Kidney tubule cell (primary cell): ENCODE measurements around the gene RALGPS1.
A peak's percentile ranks its signal among the peaks of the same experiment; 100 is the strongest.

Experiments used
- DNase-seq: peaks from one replicate; pipeline ENCODE4 v3.0.0-alpha.2; 2018; ENCODE audit warnings: low spot score

RALGPS1 gene

DNA sequence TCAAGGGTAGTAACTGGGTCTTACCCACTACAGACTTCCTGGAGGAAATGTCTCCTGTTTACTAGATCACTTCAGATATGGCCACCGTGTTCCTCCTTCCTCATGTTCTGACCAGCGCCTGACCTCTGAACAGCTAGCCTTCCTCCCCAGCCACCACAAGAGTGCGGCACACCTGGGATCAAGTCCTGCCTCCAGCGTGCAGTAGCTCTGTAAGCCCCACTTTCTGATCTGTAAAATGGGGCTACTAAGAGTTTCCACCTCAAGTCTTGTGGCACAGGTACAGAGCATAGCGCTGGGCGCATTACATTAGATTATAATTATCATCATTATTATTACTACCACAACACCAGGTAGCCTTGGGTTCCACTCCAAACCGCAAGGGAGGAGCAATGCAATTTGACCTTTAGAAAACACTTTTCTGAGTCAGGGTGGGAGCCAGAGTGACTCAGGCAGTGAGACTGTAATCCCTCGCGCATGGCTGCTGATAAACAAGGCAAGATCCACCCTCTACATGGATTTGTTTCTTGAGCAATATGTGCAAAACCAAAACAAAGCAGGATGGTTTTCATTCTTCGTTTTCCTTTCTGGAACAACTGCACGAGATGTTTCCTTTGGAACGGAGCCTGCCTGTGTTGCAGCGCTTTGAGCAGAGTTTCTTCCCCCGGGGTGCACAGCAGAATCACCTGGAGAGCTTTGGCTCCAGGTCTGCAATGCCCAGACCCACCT is 272.8 kb downstream of the RALGPS1 start:
- DNase-seq, result peak; percentile 92

DNA sequence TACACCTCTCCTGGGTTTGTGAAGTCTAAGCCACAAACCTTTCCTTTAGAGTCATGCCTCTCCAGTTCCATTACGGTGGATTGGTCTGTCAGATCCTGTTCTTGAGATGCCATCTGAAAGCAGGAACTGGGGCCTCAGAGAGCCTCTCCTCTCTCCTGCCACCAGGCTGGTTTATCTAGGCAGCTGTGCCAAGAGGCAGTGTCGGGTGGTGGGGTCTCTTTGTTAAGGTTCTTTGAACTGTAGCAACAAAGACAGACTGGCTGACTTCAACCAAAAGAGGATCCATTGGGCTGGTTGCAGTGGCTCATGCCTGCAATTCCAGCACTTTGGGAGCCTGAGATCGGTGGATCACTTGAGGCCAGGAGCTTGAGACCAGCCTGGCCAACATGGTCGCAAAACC is 273.8 kb downstream of the RALGPS1 start:
- no peak for DNase-seq

DNA sequence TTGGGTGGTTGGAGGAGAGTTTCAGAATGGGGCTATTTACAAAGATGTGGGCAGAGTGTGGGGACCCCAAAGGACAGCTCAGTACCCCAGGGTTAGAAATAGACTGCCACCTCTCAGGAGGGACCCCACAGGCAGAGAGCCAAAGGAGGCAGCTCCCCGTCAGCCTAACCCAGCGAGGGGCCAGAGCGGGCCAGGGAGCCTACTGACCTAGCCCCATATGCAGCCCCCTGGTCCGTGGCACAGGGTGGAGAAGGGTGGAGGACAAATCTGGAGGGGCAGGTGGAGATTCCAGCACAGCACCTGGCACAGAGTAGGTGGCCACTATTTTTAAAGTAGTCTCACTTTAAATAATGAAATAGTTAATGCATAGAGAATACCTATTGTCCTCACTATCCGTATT is 275.0 kb downstream of the RALGPS1 start:
- no peak for DNase-seq

DNA sequence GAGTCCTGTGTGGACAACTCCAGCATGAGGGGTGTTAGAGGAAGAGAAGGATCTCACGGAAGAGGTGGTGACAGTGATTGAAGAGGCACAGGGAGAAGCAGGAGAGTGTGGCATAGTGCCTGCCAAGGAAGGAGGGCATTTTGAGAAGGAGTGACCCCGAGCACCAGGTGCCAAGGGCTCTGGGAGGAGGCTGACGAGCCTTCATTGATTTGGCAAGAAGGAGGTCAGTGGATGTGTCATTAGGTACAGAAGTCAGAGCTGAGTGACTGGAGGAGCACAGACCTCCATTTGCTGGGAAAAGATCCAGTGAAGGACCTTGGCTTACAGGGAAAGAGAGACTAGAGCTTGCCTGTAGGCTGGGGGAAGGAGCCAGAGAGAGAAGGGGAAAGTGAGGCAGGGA is 278.2 kb downstream of the RALGPS1 start:
- no peak for DNase-seq

DNA sequence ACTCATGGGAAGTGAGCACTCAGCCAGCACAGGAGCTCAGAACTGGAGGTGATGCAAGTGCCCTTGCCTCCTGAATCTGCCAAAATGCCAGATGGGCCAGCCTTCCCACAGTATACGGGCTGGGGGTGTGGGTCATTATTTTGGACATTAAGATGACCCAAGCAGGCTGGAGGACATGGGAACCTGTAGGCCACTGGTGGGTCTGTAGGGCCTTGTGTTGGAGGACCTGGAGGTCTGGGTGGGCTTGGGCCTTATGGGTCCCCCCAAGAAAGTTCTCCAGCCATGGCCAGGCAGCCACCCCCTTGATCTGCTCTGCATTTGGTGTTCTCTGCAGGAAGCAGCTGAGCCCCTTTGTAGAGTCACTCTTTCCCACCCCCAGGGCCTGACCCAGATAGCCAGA is 278.9 kb downstream of the RALGPS1 start:
- DNase-seq, result no peak

DNA sequence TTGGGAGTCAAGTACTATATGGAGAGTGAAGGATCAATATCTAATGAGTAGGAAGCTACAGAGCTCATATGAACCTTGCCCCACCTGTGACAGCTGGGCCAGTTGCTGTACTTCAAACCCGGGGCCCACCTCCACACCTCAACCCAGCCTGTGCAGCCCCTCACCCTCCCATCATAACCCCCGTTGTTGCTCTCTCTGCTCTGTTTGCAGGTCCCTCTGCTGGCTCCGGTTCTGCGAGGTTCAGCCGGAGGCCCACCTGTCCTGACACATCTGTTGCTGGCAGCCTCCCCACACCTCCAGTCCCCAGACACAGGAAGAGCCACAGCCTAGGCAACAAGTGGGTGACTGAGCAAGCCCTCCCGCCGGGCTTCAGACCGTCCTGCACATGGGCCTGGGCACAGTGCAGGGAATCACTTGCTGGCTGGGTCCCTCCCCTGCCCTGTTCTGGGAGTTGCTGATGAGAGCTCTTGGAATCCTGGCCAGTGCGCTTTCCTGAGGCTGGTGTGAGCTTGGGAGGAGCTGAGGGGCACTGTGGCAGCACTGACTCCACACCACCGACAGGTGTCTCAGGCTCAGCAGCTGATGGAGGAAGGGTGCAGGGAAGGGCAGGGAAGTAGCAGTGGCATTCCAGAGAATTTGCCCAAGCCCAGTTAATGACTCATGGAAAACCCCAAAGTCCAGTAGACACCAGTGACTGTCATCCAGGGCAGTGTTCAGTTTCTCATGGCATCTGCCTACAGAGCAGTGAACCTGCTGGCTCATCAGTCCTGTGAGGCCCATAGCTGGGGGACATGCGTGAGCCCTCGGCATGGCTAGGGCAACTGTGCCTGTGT is 280.5 kb downstream of the RALGPS1 start:
- DNase-seq, result peak; percentile 94

DNA sequence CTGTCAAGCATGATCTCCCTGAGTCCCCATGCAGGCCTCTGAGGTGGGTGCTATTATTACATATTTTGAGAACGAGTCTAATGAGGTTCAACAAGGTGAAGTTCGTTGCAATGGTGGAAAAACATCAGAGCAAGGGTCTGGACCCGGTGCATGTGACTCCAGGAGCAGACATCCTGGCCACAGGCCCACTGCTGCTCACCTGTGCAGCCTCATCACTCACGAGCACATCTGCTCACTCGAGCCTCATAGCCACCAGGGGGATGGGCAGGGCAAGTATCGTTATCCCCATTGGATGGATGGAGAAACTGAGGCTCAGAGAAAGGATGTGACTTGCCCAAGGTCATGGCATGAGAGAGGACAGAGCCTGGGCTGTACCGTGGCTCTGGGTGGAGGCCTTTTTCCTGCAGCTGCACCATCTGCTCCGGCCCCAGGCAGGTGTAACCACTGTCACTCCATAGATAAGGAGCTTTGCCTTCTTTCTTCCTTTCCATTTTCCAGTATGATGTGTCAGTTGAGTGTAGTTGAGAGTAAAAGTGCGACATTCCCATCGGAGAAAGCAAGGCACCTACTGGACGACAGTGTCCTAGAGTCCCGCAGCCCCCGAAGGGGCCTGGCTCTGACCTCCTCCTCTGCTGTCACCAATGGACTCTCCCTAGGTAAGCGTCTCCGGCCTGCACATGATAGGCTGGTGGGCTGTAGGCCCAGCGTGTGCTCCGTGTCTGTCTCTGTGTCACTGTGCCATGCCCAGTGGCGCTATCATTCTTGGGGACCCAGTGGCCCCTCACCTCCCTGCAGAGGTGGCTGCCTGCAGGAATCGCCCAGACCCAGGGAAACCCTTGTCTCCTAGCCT is 281.6 kb downstream of the RALGPS1 start:
- DNase-seq, result no peak

DNA sequence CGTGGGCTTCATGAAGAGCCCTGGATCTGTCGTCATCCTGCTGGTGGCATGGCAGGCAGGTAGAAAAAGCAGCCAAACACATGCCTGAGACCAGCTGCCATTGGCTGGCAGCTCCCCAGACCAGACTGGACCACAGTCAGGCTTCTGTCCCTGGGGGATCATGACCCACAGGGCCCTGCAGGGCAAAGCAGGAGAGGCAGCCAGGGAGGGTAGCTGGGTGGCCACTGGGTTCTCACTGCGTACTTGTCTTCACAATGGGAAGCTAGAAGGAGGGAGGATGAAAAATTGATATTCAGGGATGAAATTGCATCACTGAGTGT is 282.2 kb downstream of the RALGPS1 start:
- DNase-seq, result no peak

DNA sequence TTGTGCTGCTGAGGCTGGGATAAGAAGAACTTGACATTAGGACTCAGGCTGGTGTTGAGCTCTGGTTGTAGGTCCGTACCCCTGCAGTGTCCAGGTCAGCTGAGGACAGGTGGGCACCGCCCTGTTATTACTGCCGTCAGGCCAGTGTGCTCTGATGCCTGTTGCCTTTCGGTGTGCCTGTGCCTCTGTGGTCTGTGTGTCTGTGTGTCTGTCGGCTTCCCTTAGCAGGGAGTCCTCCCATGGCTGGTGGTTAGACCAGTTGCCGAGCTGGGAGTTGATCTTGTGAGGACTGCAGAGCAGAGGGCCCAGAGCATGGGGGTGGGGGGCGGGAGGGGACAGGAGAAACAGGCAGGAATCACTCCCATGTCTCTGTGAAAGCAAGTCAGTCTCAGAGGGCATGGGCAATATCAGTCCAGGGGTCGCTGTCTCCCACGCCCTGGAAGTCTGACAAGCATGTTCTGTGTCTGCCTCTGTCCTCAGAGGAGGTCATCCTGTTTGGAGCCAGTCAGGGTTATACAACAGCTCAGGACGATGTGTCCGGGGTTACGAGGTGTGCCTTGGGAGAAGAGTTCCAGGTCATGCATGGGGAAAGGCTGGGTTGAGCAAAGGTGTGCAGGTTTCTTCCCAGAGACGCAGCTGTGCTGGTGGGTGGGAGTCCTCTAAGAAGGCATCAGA is 282.7 kb downstream of the RALGPS1 start:
- DNase-seq, result no peak

DNA sequence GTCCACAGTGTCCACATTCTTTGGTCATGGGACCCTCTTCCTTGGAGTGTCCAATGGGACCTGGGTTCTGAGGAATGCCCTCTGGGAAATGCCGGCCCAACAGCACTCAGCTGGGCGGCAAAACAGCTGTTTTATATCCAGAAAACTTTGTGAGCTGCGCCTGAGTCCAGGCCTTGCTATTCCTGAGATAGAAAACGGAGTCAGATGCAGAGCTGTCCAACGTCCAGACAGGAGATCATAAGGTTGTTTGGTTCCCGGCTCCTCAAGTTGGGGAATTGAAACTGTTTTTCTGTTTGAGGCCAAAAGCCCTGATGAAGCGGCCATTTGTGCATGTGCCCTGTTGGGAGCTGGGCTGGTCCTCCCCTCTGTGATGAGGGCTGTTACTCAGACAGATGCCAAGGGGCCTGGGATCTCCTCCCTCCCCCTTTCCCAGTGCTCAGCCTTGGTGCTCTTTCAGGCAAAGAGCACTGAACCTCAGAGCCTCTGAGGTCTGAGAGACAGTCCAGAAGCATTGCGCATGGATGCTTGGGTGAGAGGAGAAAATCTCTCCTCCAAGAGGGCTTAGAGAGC is 283.4 kb downstream of the RALGPS1 start:
- no peak for DNase-seq

DNA sequence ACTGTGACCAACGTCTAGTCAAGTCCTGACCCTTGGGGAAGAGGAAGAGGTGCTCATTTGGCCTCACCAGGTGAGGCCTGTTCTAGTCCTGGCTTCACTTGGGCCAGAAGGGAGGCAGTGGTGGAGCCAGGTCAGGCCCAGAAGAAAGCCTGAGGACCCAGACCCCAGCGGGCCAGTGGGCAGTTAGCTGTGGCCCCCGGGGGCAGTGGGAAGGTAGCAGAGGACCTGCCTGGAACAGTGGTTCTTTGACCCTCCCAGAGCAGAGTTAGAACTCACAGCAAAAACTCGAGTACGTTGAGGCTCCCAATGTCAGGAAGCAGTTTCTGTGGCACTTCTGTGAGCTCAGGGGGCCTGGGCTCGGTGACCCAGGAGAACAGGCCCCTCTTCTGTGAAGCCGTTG is 284.0 kb downstream of the RALGPS1 start:
- no peak for DNase-seq

DNA sequence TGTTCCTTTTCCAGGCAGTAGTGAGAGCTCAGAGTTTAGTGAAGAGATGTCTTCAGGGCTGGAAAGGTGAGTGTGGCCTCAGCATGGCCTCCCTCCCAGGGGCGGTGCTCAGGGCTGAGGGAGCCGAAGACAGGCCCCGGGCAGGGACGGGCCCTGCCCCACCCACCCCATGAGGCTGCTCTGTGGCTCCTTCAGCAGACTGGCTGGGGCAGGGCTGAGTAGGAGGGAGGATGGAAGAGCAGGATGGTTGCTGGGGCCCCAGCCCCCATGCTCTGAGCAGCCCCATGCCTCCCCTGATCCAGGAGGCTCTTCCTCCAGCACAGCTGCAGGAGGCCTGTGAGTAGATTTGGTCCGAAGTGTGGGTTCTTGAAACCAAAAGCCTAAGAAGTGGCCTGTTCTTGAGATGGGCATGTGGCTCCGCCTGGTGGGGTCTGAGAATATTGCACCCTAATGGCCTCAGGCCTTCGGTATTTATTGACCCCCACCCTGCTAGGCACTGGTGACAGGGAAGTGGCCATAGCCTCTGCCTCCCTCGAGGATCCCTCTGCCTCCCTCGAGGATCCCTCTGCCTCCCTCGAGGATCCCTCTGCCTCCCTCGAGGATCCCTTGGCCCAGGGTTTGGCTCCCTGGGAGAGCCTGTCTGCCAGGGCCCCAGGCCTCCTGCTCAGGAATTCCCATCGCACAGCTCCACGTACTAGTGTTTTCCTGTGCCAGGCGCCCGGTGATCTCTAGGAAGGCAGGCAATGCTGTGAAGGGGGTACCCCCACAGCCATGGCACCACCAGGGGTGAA is 284.6 kb downstream of the RALGPS1 start:
- peak; percentile 81 for DNase-seq

DNA sequence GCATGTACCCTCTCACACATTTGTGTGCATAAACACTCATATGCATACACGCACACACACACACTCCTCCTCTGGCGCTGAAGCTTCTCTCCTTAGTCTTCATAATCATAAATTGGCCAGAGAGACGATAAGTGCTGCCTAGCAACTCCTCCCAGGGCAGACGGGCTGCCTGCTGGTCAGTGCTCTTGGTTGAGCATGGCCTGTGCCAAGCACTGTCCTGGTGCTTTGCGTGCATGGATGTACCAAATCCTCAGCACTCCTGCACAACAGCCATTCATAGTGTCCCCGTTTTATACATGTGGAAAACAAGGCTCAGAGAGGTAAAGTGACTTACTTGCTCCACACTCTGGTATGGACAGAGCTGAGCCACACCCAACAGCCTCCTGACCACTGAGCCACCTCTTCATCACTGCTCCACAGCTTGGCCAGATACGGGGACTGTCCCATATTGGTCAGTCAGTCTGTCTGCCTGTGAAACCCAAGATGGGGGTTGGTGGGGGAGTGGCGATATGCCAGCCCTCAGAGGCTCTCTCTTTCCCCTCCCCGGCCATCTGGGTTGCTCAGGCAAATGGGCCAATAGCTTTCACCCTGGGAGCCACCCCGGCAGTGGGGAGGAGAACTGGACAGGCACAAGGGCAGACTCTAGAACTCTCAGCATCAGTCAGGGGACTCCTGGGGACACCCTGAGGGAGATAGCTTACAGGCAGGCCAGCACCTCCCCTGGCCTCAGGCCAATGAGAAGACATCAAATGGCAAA is 285.7 kb downstream of the RALGPS1 start:
- no peak for DNase-seq

DNA sequence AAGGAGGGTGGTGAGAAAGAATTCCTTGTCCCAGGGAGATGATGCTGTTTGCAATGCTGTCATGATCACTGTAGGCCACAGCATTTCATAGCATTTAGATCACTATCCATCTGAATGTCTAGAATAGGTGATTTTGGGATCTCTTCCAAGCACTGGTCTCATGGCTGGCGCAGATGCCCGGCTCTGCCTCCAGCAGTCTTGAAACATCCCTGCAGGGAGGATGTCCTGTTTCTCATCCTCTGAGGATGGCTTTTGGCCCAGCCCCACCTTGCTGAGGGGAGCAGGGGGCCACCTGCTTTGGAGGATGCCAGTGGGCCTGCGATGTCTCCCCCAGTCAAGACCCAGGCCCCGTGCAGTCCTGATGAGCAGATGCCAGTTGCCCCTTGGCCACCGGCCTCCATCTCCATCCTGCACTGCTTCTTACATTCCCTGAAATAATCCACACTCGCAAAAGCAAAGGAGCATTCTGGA is 286.5 kb downstream of the RALGPS1 start:
- DNase-seq, result peak; percentile 47

DNA sequence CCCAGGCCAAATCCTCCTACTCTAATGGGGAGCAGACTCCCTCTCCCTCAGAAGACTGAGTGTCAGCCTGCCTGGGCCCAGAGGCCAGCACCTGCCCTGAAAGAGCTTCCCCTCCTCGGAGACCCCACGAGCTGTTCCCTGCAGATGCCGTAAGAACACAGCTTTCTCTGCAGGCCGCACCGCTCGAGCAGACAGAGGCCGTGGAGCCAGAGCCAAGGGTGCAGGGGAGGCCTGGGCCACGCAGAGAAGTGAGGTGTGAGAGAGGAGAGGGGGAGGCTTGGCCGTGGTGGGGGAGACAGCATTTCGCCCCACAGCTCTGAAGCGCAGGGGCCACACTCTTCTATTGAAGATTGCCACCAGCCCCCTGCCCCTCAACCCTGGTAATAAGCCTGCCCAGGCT is 287.1 kb downstream of the RALGPS1 start:
- DNase-seq, result no peak

DNA sequence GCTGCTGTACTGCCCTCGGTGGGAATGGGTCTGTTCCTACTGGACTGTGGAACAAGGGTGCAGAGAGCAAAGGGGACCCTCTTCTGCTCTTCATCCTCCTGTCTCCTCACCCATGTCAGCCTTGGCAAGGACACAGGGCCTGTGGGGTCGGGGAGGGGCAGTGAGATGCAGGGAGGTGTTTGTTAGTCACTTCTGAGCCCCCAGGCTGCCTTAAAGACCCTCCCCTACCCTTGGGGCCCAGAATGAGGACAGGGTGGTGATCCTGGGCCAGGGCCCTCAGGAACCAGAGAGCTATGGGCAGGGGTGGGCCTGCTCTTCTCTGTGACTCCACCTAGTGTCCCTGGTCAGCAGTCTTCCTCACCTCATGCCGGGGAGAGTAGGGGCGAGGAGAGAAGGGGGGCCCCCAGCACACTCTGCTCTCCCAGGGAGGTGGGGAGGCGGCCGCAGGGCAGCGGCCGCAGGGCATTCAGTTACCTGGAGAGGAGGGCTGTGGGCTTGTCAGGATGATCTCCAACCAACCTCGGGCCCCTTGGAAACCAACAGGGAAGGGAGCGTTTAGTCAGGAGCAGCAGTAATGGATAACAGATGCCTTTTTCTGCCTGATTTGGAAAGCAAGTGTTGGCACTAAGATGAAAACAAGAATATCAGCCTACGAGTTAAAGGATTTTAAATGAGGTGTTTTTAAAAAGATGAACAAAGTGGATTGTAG is 288.0 kb downstream of the RALGPS1 start:
- no peak for DNase-seq

DNA sequence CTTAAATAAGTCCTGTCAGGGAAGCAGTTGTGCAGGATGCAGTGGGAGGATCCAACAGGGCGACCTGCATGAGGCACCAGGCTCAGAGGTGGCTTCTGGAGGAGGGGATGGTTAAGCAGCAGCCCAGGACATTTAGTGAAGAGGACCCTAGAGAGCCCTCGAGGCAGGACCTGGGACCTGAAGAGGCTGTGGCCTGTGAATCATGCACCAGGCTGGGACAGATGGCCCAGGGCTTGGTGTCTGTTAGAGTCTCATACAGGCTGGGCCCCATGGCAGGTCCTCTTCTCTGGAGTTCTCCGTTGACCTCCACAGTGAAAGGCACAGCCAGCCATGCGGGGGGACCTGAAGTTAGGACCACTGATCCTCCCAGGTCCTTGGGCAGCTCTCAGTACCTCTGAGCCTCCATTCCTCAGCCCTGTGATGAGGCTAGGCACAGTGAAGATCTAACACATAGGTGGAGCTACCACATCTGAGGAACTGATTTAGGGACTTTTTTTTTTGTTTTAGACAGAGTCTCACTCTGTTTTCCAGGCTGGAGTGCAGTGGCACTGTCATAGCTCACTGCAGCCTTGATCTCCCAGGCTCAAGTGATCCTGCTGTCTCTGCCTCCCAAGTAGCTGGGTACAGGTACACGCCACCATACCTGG is 289.2 kb downstream of the RALGPS1 start:
- no peak for DNase-seq

DNA sequence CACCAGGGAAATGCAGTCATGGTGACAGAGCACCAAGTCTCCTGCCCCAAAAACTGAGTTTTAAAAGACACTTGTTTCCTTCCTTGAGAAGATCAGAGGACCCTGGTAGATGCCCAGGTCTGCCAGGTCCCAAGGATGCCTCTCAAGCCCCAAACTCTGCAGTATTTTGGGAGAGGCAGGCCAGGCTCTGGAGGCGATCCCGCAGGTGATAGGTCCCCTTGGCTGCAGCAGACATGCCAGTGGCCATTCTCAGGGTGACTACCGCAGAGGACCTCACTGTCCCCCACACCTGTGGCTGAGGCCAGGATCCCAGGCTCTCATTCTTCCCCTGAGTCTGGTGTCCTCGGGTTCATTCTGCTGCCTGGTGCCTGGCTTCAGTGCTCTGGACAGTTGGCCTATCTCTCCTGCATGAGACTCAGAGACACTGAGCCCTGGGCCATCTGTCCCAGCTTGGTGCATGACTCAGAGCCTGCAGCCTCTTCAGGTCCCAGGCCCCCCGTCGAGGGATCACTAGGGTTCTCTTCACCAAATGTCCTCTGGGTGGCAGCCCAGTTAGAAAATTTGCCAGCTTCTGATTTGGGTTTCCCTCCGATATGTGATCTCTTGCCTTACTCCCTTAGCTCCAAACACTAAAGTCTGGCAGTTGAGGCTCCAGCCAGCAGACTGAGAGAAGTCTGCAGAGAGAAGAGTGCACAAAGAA is 290.3 kb downstream of the RALGPS1 start:
- DNase-seq, result peak; percentile 13
